T-helper 17 cell (primary cell): ENCODE data around the gene OR6K2. TPM values are rescaled to one million over a fixed set of nuclear protein-coding genes. Genes with fewer than 3 reads are reported as not detected.

Source experiments
- ATAC-seq: fragments of 150-1000 bp; cut with Tn5 transposase; 2 replicates; pipeline ENCODE4 v1.10.0; 2021; ENCODE audit warnings: mild to moderate bottlenecking, moderate library complexity
- DNase-seq, 3 donors: peaks; one replicate each; pipeline versions ENCODE4 v3.0.0 to v3.0.0-alpha.2; 2020 to 2021
- H3K9me3 ChIP-seq: one replicate; pipeline ENCODE4 v1.7.0; 2013; ENCODE audit warnings: low read length, mild to moderate bottlenecking; ENCODE audit not compliant: control insufficient read depth, poor library complexity, severe bottlenecking
- H3K27ac Mint-ChIP-seq: one replicate; pipeline ENCODE4 v1.8.0; 2022; ENCODE audit warnings: mild to moderate bottlenecking, moderate library complexity, mixed read lengths
- H3K27me3 Mint-ChIP-seq: one replicate; pipeline ENCODE4 v1.8.0; 2022; ENCODE audit warnings: mixed read lengths
- H3K36me3 Mint-ChIP-seq: one replicate; pipeline ENCODE4 v1.8.0; 2022; ENCODE audit warnings: low read depth, mixed read lengths
- H3K4me1 Mint-ChIP-seq: one replicate; pipeline ENCODE4 v1.8.0; 2022; ENCODE audit warnings: mild to moderate bottlenecking, mixed read lengths
- H3K4me3 Mint-ChIP-seq: one replicate; pipeline ENCODE4 v1.8.0; 2022; ENCODE audit warnings: mild to moderate bottlenecking, moderate library complexity, mixed read lengths
- total RNA-seq, 4 donors: library from RNA in 2 of 4; stranded (reverse) in 2 of 4; gene quantifications; one replicate each; pipeline ENCODE4 v1.2.3 and lab custom pipeline; 2022 to 2026

OR6K2 gene
- not detected for total RNA-seq
- total RNA-seq (lab: John Stamatoyannopoulos, UW), result 0 reads per million in 2 donors

DNA sequence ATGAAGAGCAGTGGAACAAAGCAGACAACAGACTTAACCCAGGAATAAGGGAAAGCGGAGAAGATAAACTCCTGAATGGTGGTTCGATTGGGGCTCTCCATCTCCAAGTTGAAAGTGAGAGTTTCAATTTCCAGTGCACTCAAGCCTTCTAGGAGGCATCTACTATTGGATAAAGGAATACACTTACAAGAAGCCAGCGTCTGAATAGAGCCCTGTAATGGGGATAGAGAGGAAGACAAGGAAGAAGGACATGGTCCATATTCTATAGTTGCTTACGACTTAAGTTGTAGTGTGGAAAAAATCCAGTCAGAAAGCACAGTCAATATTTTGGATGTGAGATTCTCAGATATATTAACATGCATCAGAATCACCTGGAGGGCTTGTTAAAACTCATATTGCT, at the start of gene OR6K2:
TSS of gene OR6K2 (minus strand) at position 101 of the 400 bp plus-strand sequence. CDS start at position 101, 0 bp downstream.
- Mint-ChIP-seq H3K36me3 (no peaks in the 10 kb centered on the region), H3K4me3 (no peak within 1 kb of the TSS), H3K27ac (no peak within 1 kb of the TSS), H3K27me3 (peaks cover 14% of the 10 kb centered on the region), H3K4me1 (no peaks in the 10 kb centered on the region)
- H3K9me3 ChIP-seq, result no peaks in the 10 kb centered on the region
- no peak for DNase-seq
- no peak for ATAC-seq

- H3K36me3 Mint-ChIP-seq, result peaks cover 6% of the 10 kb centered on the region
- peaks cover 2% of the 10 kb centered on the region for H3K4me1 Mint-ChIP-seq
- peaks cover 27% of the 10 kb centered on the region for H3K27me3 Mint-ChIP-seq
- no peak overlapping the region for H3K4me3 Mint-ChIP-seq
- H3K27ac Mint-ChIP-seq, result no peak overlapping the region
- no peaks in the 10 kb centered on the region for H3K9me3 ChIP-seq
- DNase-seq, result no peak
- ATAC-seq, result no peak
Measured at GRCh38 chr1:158735848-158736247, 35.4 kb upstream of the OR6K2 start.

- H3K4me1 Mint-ChIP-seq, result peaks cover 8% of the 10 kb centered on the region
- H3K27me3 Mint-ChIP-seq, result peaks cover 18% of the 10 kb centered on the region
- H3K36me3 Mint-ChIP-seq, result no peaks in the 10 kb centered on the region
- no peaks in the 10 kb centered on the region for H3K9me3 ChIP-seq
- ATAC-seq, result no peak
- H3K4me3 Mint-ChIP-seq, result no peak overlapping the region
- DNase-seq, result no peak
- no peak overlapping the region for H3K27ac Mint-ChIP-seq
Measured at GRCh38 chr1:158732524-158732923, 32.1 kb upstream of the OR6K2 start.

DNA sequence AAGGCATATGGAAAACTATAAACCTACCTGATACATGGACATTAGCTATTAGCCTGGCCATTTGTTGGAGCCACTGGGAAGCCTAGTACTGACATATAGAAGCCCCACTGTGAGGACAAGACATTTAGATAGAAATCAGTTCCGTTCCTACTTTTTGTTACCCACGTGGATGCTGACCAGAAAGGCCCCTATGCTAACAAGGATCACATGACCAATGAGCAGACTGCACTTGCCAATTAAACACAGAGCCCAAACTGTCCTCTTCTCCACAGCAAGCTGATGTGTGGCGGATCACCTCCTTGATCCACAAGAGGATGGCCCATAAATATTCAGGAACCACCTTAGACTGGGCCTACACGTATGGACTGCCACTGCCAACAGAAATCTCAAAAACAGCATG, 31.3 kb upstream of the OR6K2 start:
- no peaks in the 10 kb centered on the region for H3K9me3 ChIP-seq
- Mint-ChIP-seq H3K36me3 (no peaks in the 10 kb centered on the region), H3K4me1 (peaks cover 10% of the 10 kb centered on the region), H3K27me3 (peaks cover 14% of the 10 kb centered on the region), H3K4me3 (no peak overlapping the region), H3K27ac (no peak overlapping the region)
- DNase-seq, result no peak
- ATAC-seq, result no peak

GRCh38 chr1:158730453-158730852, 30.0 kb upstream of the OR6K2 start:
- peaks cover 8% of the 10 kb centered on the region for H3K4me1 Mint-ChIP-seq
- H3K27me3 Mint-ChIP-seq, result peaks cover 13% of the 10 kb centered on the region
- no peaks in the 10 kb centered on the region for H3K9me3 ChIP-seq
- no peaks in the 10 kb centered on the region for H3K36me3 Mint-ChIP-seq
- H3K27ac Mint-ChIP-seq, result no peak overlapping the region
- no peak overlapping the region for H3K4me3 Mint-ChIP-seq
- DNase-seq, result no peak
- ATAC-seq, result no peak

- Mint-ChIP-seq H3K27ac (no peak overlapping the region), H3K4me1 (peaks cover 8% of the 10 kb centered on the region), H3K27me3 (peaks cover 25% of the 10 kb centered on the region), H3K4me3 (no peak overlapping the region), H3K36me3 (no peaks in the 10 kb centered on the region)
- ATAC-seq, result no peak
- no peaks in the 10 kb centered on the region for H3K9me3 ChIP-seq
- no peak for DNase-seq
Measured at GRCh38 chr1:158728510-158729225, 28.2 kb upstream of the OR6K2 start.

DNA sequence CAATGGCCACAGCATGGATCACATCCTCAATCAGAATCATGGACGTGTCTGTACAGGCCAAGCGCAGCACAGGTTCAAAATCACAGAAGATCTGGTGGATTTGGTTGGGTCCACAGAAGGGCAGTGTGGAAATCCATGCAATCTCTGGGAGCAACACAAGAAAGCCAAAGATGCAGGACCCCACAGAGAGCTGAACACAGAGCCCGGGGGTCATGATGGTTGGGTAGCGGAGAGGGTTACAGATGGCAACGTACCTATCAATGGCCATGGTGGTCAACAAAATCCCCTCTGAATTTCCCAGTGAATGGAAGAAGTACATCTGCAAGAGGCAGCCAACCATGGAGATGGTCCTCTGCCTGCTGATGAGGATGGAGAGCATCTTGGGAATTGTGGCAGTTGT, 24.0 kb upstream of the OR6K2 start:
- ATAC-seq, result no peak
- H3K9me3 ChIP-seq, result no peaks in the 10 kb centered on the region
- Mint-ChIP-seq H3K27me3 (peaks cover 46% of the 10 kb centered on the region), H3K27ac (no peak overlapping the region), H3K4me3 (no peak overlapping the region), H3K4me1 (peaks cover 2% of the 10 kb centered on the region), H3K36me3 (peaks cover 2% of the 10 kb centered on the region)
- no peak for DNase-seq

- Mint-ChIP-seq H3K36me3 (peaks cover 6% of the 10 kb centered on the region), H3K27ac (no peak within 1 kb of the TSS), H3K4me3 (no peak within 1 kb of the TSS), H3K27me3 (peaks cover 57% of the 10 kb centered on the region), H3K4me1 (no peaks in the 10 kb centered on the region)
- no peaks in the 10 kb centered on the region for H3K9me3 ChIP-seq
- ATAC-seq (no peak), DNase-seq (no peak)
Measured at GRCh38 chr1:158720620-158721019, 20.2 kb upstream of the OR6K2 start, which contains the start of gene OR6K3. OR6K3 (minus strand) TSS chr1:158720720; CDS start chr1:158718115, 2,605 bp downstream.

DNA sequence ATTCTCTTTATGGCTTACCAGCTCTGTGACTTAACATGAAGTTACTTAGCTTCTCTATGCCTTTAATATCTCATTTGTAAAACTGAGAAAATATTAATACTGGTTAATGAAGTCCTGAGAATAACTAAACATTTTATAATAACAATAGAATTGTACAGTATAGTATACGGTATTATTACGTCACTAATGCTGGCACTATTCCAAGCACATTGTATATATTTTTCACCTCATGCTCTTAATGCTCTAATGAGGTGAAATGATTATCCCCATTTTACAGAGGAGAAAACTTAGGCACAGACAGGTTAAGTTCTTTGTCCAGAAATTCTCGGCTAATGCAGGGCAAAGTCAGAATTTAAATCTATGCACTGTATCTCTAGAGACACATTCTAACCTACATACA, 19.2 kb upstream of the OR6K2 start:
- H3K9me3 ChIP-seq, result no peaks in the 10 kb centered on the region
- Mint-ChIP-seq H3K36me3 (peaks cover 6% of the 10 kb centered on the region), H3K4me3 (no peak overlapping the region), H3K27me3 (peaks cover 56% of the 10 kb centered on the region), H3K27ac (no peak overlapping the region), H3K4me1 (no peaks in the 10 kb centered on the region)
- ATAC-seq, result no peak
- DNase-seq, result no peak

DNA sequence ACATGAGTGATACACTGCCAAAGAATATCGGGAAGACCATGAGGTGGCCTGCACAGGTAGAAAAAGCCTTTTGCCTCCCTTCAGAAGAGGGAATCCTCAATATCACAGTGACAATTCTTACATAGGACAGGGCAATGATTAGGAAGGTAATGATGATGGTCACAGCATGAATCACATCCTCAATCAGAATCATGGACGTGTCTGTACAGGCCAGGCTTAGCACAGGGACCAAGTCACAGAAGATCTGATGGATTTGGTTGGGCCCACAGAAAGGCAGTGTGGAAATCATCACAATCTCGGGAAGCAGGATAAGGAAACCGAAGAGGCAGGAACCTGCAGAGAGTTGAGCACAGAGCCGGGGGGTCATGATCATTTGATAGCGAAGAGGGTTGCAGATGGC, 16.9 kb upstream of the OR6K2 start:
- DNase-seq (no peak), ATAC-seq (no peak)
- Mint-ChIP-seq H3K4me3 (no peak overlapping the region), H3K4me1 (no peaks in the 10 kb centered on the region), H3K36me3 (peaks cover 4% of the 10 kb centered on the region), H3K27me3 (peaks cover 53% of the 10 kb centered on the region), H3K27ac (no peak overlapping the region)
- no peaks in the 10 kb centered on the region for H3K9me3 ChIP-seq

DNA sequence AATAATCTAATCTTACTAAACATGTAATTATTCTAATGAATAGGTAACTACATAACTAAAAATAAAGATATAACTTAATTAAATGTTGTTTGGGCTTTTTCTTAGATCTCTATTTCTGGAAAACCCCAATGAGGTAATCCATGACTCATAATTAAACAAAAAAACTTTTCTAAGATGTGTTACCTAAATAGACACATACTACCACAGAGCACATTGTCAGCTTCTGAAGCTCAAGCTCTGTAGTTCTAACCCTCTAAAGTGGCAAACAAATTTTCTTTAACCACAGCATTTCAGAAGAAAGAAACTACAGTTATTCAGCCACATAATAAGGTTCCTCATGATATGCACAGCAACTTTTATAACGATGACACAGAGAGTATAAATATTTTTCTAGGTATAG, 15.9 kb upstream of the OR6K2 start:
- no peak overlapping the region for H3K27ac Mint-ChIP-seq
- no peak overlapping the region for H3K4me3 Mint-ChIP-seq
- ATAC-seq (peak; percentile 41), DNase-seq (no peak)
- peaks cover 57% of the 10 kb centered on the region for H3K27me3 Mint-ChIP-seq
- no peaks in the 10 kb centered on the region for H3K9me3 ChIP-seq
- H3K36me3 Mint-ChIP-seq, result peaks cover 4% of the 10 kb centered on the region
- H3K4me1 Mint-ChIP-seq, result no peaks in the 10 kb centered on the region

- H3K27me3 Mint-ChIP-seq, result peaks cover 51% of the 10 kb centered on the region
- H3K27ac Mint-ChIP-seq, result no peak overlapping the region
Measured at GRCh38 chr1:158714754-158715153, 14.3 kb upstream of the OR6K2 start.

DNA sequence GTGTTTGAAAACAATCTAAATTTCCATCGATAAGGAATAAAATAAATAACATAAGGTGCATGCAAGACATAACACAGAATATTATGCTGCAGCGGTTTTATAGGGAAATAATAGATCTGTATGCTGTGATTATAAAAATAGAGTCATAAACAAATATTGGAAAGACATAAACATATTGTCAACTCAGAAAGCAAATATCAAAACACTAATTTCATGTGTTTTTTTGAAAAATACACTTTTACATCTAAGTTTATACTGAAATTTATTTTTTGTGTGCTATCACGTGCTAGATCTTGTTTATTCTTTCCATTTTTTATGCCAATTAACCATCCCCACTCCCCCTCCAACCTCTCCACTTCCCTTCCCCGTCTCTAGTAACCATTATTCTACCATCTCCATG, 10.6 kb upstream of the OR6K2 start:
- H3K4me3 Mint-ChIP-seq, result no peak overlapping the region
- no peaks in the 10 kb centered on the region for H3K36me3 Mint-ChIP-seq
- no peak overlapping the region for H3K27ac Mint-ChIP-seq
- ATAC-seq (no peak), DNase-seq (no peak)
- H3K4me1 Mint-ChIP-seq, result no peaks in the 10 kb centered on the region
- no peaks in the 10 kb centered on the region for H3K9me3 ChIP-seq
- peaks cover 26% of the 10 kb centered on the region for H3K27me3 Mint-ChIP-seq

More at GRCh38 chr1:158714754-158715153, 14.3 kb upstream of the OR6K2 start:
- H3K9me3 ChIP-seq, result no peaks in the 10 kb centered on the region
- H3K36me3 Mint-ChIP-seq, result peaks cover 4% of the 10 kb centered on the region
- no peak for DNase-seq
- ATAC-seq, result no peak
- H3K4me1 Mint-ChIP-seq, result no peaks in the 10 kb centered on the region
- no peak overlapping the region for H3K4me3 Mint-ChIP-seq

DNA sequence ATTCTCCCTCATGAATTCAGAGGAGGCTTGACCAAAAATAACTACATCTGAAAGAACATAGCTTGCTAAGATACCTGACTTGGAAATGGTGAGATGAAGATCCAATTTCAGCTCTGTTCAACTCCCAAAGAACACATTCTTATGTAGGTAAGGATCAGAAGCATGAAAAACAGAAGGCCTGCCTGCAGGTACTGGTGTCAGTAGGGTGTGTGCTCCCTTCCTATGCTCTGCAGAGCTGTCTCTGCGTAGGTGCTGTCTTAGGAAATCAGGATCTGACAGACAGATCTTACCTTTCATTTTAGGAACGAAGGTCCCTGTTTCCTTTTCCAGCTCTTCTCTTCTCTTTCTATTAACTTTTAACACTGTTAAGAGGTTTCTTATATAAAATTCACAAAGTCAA, 5.6 kb upstream of the OR6K2 start:
- ATAC-seq (no peak), DNase-seq (no peak)
- Mint-ChIP-seq H3K4me1 (no peaks in the 10 kb centered on the region), H3K27ac (no peak overlapping the region), H3K4me3 (no peak overlapping the region), H3K27me3 (peaks cover 2% of the 10 kb centered on the region), H3K36me3 (no peaks in the 10 kb centered on the region)
- no peaks in the 10 kb centered on the region for H3K9me3 ChIP-seq
